Central memory CD8-positive, alpha-beta T cell (primary cell): ENCODE results near the gene MRPS2.
"Not testable (repeated sequence)": the region's sequence is repeated elsewhere in the genome, so short reads cannot be mapped to it uniquely, and the experiment has no call there.

ENCODE experiments used
- ATAC-seq: fragments of 150-1000 bp; cut with Tn5 transposase; replicated peaks from 2 replicates; pipeline ENCODE4 v1.10.0; 2022; ENCODE audit warnings: mild to moderate bottlenecking, moderate FRiP score, moderate number of reproducible peaks; ENCODE audit not compliant: poor library complexity, severe bottlenecking; ENCODE audit errors: extremely low read depth
- DNase-seq, 2 donors: peaks; one replicate each; pipeline ENCODE4 v3.0.0; 2021; ENCODE audit warnings: low spot score in 2 of 2
- H3K27ac Mint-ChIP-seq: one replicate; pipeline ENCODE4 v1.8.0; 2022; ENCODE audit warnings: low read depth, mild to moderate bottlenecking, moderate library complexity, mixed read lengths
- H3K27me3 Mint-ChIP-seq: one replicate; pipeline ENCODE4 v1.8.0; 2022; ENCODE audit warnings: mixed read lengths
- H3K36me3 Mint-ChIP-seq: one replicate; pipeline ENCODE4 v1.8.0; 2022; ENCODE audit warnings: mild to moderate bottlenecking, moderate library complexity, mixed read lengths; ENCODE audit not compliant: insufficient read depth
- H3K4me1 Mint-ChIP-seq: one replicate; pipeline ENCODE4 v1.8.0; 2022; ENCODE audit warnings: mixed read lengths
- H3K4me3 Mint-ChIP-seq: one replicate; pipeline ENCODE4 v1.8.0; 2022; ENCODE audit warnings: mild to moderate bottlenecking, moderate library complexity, mixed read lengths
- H3K9me3 Mint-ChIP-seq: one replicate; pipeline ENCODE4 v1.8.0; 2022; ENCODE audit warnings: mixed read lengths

MRPS2 gene

GRCh38 chr9:135506327-135507103, 6.0 kb downstream of the MRPS2 start:
- Mint-ChIP-seq H3K27me3 (no peaks in the 10 kb centered on the region), H3K9me3 (peaks cover 13% of the 10 kb centered on the region), H3K4me3 (no peak overlapping the region), H3K4me1 (peaks cover 21% of the 10 kb centered on the region), H3K36me3 (peaks cover 9% of the 10 kb centered on the region), H3K27ac (no peak overlapping the region)
- no peak for ATAC-seq
- no peak for DNase-seq

- Mint-ChIP-seq H3K27ac (no peak overlapping the region), H3K9me3 (peaks cover 13% of the 10 kb centered on the region), H3K4me1 (peaks cover 13% of the 10 kb centered on the region), H3K4me3 (no peak overlapping the region), H3K36me3 (peaks cover 7% of the 10 kb centered on the region), H3K27me3 (no peaks in the 10 kb centered on the region)
- DNase-seq (no peak), ATAC-seq (no peak)
Measured at GRCh38 chr9:135507104-135508035, 6.9 kb downstream of the MRPS2 start.

GRCh38 chr9:135508211-135508820, 7.8 kb downstream of the MRPS2 start:
- Mint-ChIP-seq H3K36me3 (peaks cover 2% of the 10 kb centered on the region), H3K9me3 (peaks cover 13% of the 10 kb centered on the region), H3K27me3 (no peaks in the 10 kb centered on the region), H3K27ac (no peak overlapping the region), H3K4me1 (peaks cover 4% of the 10 kb centered on the region), H3K4me3 (no peak overlapping the region)
- no peak for ATAC-seq
- DNase-seq = no peak

GRCh38 chr9:135509458-135509857, 9.0 kb downstream of the MRPS2 start:
- no peak for DNase-seq
- ATAC-seq = no peak

GRCh38 chr9:135512241-135512603, 11.7 kb downstream of the MRPS2 start:
- Mint-ChIP-seq H3K27ac (no peak overlapping the region), H3K4me3 (no peak overlapping the region), H3K27me3 (peaks cover 3% of the 10 kb centered on the region), H3K4me1 (no peaks in the 10 kb centered on the region), H3K36me3 (no peaks in the 10 kb centered on the region), H3K9me3 (peaks cover 13% of the 10 kb centered on the region)
- ATAC-seq (no peak), DNase-seq (no peak)

More at GRCh38 chr9:135509458-135509857, 9.0 kb downstream of the MRPS2 start:
- Mint-ChIP-seq H3K36me3 (peaks cover 2% of the 10 kb centered on the region), H3K4me1 (no peaks in the 10 kb centered on the region), H3K27me3 (no peaks in the 10 kb centered on the region), H3K9me3 (peaks cover 13% of the 10 kb centered on the region), H3K4me3 (no peak overlapping the region), H3K27ac (no peak overlapping the region)

GRCh38 chr9:135512904-135513303, 12.4 kb downstream of the MRPS2 start:
- DNase-seq = no peak
- H3K4me3 Mint-ChIP-seq = no peak overlapping the region
- H3K27me3 Mint-ChIP-seq = peaks cover 10% of the 10 kb centered on the region
- no peak for ATAC-seq
- no peak overlapping the region for H3K27ac Mint-ChIP-seq
- H3K9me3 Mint-ChIP-seq = peaks cover 13% of the 10 kb centered on the region
- no peaks in the 10 kb centered on the region for H3K4me1 Mint-ChIP-seq
- H3K36me3 Mint-ChIP-seq = no peaks in the 10 kb centered on the region

GRCh38 chr9:135513351-135513846, 12.9 kb downstream of the MRPS2 start:
- Mint-ChIP-seq H3K4me1 (no peaks in the 10 kb centered on the region), H3K4me3 (no peak overlapping the region), H3K36me3 (no peaks in the 10 kb centered on the region), H3K27ac (no peak overlapping the region), H3K9me3 (peaks cover 12% of the 10 kb centered on the region), H3K27me3 (peaks cover 11% of the 10 kb centered on the region)
- ATAC-seq (no peak), DNase-seq (no peak)

- H3K36me3 Mint-ChIP-seq, ATAC-seq, H3K4me3 Mint-ChIP-seq, H3K27ac Mint-ChIP-seq, DNase-seq, H3K9me3 Mint-ChIP-seq, H3K4me1 Mint-ChIP-seq: not testable (repeated sequence)
- peaks cover 11% of the 10 kb centered on the region for H3K27me3 Mint-ChIP-seq
Measured at GRCh38 chr9:135513906-135514305, 13.4 kb downstream of the MRPS2 start.

GRCh38 chr9:135514342-135515082, 14.0 kb downstream of the MRPS2 start:
- DNase-seq (no peak), ATAC-seq (no peak)
- H3K27ac Mint-ChIP-seq = no peak overlapping the region
- no peaks in the 10 kb centered on the region for H3K4me1 Mint-ChIP-seq
- no peaks in the 10 kb centered on the region for H3K36me3 Mint-ChIP-seq
- peaks cover under 1% of the 10 kb centered on the region for H3K9me3 Mint-ChIP-seq
- H3K4me3 Mint-ChIP-seq = no peak overlapping the region
- peaks cover 11% of the 10 kb centered on the region for H3K27me3 Mint-ChIP-seq

- peaks cover 13% of the 10 kb centered on the region for H3K27me3 Mint-ChIP-seq
- no peak overlapping the region for H3K27ac Mint-ChIP-seq
- DNase-seq (no peak), ATAC-seq (no peak)
- H3K4me3 Mint-ChIP-seq = no peak overlapping the region
- no peaks in the 10 kb centered on the region for H3K36me3 Mint-ChIP-seq
- H3K4me1 Mint-ChIP-seq = no peaks in the 10 kb centered on the region
- H3K9me3 Mint-ChIP-seq = no peaks in the 10 kb centered on the region
Measured at GRCh38 chr9:135515083-135515951, 14.8 kb downstream of the MRPS2 start.

GRCh38 chr9:135516132-135516860, 15.8 kb downstream of the MRPS2 start:
- Mint-ChIP-seq H3K36me3 (peaks cover 2% of the 10 kb centered on the region), H3K27me3 (peaks cover 18% of the 10 kb centered on the region), H3K9me3 (no peaks in the 10 kb centered on the region), H3K27ac (no peak overlapping the region), H3K4me1 (no peaks in the 10 kb centered on the region), H3K4me3 (no peak overlapping the region)
- DNase-seq (no peak), ATAC-seq (no peak)
